HG03095 (cell line): ENCODE data around the gene PTPRU.
"Not testable (repeated sequence)": the region's sequence is repeated elsewhere in the genome, so short reads cannot be mapped to it uniquely, and the experiment has no call there.

Experiments used
- ATAC-seq: cut with Tn5 transposase; IDR thresholded peaks from one replicate; pipeline ENCODE4 v1.9.1; 2021; ENCODE audit warnings: moderate library complexity; ENCODE audit not compliant: unreplicated experiment

PTPRU gene

DNA sequence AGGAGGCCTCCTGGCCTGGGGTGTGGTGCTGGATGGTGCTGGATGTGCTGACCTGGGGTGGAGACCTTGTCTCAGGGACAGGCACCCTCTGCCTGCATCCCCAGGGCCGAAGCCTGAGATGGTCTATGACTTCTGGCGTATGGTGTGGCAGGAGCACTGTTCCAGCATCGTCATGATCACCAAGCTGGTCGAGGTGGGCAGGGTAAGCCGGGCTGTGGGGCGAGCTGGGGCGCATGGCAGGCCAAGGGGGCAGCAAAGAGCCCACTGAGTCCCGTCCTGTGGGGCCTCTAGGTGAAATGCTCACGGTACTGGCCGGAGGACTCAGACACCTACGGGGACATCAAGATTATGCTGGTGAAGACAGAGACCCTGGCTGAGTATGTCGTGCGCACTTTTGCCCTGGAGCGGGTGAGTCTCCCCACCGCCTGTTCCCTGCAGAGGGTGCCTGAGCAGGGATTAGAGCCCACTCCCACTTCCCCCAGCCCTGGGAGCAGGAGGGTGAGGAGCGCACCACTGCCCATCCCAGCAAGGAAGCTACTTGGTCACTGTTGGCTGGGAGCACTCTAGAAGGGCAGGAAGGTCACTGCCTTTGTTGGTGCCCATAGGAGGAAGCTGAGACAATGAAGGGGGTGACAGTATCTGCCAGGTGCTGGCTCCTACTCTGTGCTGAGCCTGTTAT is 75.2 kb downstream of the PTPRU start:
- no peak for ATAC-seq

DNA sequence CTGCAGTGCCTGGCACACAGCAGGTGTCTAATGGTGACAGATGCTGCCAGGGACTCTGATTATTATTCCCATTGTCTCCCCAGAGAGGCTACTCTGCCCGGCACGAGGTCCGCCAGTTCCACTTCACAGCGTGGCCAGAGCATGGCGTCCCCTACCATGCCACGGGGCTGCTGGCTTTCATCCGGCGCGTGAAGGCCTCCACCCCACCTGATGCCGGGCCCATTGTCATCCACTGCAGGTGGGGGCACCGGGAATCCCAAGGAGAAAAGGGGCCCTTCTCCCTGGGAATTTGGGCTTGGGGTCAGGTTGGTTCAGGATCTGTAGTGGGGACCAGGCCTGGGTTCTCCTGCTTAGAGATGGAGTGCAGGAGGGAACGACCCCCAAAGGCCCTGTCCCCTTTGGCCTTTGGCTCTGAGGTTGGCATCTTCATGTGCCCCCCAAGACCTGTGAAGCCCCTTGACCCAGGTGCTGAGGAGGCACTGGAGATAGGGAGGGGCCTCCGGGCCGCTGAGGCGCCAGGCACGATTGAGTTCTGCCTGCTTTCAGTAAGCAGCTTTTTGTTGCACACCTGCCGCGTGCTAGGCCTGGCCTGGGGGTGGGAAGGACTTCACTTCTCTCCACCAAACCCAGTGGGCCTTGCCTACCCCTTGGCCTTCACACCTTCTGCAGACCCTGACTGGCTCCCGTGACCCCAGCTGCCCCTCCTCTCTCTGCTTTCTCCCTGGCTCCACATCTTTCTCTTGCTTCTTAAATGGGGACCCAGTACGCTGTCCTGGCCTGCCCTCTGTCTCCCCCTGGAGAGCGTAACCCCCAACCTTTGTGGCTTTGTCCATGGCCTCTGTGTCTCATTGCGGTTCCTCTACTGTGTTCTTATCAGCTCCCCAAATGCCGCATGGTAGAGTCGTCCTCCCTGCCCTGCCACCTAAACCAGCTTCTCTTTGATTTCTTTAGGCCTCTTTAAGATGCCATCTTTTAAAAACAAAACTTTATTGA is 76.4 kb downstream of the PTPRU start:
- no peak for ATAC-seq

DNA sequence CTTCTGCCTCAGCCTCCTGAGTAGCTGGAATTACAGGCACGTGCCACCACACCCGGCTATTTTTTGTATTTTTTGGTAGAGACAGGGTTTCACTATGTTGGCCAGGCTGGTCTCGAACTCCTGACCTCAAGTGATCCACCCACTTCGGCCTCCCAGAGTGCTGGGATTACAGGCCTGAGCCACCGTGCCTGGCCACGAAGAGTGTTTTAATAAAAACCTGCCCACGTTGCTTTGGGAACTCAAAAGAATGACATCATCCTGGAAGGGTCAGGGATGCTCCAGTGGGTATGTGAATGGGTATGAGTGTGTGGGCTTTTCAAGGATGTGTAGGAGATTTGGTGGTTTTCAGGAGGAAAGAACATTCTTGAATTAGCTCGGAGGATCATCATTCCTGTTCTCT is 78.4 kb downstream of the PTPRU start:
- ATAC-seq = not testable (repeated sequence)

DNA sequence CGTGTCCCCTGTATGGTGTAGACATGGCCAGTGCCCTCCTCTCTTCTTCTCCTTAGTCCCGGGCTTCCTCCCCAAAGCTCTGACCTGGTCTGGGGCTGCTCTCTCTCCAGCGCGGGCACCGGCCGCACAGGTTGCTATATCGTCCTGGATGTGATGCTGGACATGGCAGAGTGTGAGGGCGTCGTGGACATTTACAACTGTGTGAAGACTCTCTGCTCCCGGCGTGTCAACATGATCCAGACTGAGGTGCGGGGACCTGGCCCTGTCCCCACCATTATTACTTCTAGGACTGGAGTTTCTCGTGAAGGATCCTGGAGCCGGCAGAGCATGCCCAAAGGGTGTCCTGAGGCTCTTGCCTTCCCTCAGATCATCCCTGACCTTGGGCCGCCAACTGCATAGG is 78.9 kb downstream of the PTPRU start:
- ATAC-seq = no peak

DNA sequence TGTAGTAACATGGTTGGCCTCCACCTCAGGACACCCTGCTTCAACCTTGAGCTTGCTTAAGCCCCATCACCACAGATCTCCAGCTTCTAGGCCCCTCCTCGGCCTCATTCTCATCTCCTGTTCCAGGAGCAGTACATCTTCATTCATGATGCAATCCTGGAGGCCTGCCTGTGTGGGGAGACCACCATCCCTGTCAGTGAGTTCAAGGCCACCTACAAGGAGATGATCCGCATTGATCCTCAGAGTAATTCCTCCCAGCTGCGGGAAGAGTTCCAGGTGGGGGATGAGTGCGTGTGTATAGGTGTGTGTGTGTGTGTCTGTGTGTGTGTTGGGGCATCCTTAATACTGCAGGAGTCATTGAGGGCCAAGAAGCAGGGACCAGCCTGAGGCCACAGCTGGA is 79.6 kb downstream of the PTPRU start:
- no peak for ATAC-seq

DNA sequence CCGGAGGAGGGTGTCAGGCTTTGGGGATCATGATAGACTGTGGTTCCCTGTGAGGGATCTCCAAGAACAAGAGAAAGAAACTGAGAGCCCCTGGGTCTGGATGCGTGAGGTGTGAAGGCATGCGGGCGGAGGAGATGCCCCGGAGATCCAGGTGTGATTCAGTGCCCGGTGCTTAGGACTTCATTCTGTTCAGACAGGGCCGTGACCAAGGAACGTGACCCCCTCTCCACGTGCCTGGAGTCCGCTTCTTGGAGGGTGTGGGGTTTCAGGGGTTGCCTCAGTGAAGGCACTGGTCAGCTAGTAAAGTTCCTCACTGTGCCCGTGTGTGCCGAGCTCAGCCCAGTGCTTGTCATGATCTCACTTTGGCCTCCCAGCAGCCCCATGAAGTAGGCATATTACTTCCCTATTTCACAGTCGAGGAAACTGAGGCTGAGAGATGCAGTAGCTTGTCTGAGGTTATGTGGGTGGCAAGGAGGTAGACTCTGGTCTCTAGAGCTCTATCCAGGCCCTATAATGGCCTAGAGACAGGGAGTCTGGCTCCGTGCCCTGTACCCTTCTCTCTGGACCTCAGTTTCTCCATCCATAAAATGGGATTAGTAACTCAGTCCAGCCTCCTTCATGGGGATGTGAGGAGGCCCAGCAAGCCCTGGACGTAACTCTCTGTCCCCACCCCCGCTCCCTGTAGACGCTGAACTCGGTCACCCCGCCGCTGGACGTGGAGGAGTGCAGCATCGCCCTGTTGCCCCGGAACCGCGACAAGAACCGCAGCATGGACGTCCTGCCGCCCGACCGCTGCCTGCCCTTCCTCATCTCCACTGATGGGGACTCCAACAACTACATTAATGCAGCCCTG is 81.0 kb downstream of the PTPRU start:
- ATAC-seq = no peak

DNA sequence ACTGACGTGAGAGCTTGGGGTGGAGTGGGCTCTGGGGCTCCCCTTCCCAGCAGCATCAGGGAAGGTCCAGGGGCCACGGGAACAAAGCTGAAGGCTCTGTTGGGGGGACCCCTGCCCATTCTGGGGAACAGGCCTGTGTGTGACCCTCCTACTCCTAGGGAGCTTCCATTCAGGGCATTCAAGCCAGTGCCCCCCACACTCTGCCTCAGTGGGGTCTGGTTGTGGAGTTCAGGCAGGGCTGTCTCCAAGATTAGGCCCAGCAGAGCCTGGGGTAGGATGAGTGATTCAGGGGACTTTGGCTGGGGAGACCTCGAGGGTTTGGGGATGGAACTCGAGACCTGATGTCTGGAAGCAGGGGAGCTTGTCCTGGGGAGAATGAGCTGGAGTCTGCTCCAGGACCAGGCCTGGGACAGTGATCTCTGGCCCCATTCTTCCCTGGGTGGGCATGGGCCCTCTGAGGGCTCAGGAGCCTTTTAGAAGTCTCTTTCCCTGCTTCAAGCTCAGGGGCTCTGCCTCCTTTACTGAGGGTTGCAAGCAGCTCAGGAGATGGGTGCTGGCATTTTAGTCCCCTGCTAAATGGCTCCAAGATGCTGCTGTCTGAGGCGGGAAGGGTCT is 81.7 kb downstream of the PTPRU start:
- ATAC-seq = no peak

DNA sequence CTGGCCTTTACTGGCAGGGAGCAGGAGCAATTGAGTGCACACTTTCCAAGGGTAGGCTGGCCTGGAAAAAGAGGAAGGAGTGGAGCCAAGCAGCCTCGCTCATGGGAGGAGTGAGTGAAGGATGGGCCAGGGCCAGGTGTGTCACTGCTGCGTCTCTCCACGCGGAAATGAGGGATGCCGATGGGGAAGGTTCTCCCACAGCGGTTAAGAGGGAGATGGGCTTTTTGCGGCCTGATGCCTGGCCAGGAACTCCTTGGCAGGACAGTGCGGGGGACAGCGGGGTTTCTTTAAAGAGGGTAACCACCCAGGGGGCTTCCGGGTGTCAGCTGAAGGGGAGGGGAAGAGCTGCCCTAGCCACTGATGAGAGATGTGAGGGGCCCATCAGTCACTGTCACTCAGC is 82.4 kb downstream of the PTPRU start:
- no peak for ATAC-seq

DNA sequence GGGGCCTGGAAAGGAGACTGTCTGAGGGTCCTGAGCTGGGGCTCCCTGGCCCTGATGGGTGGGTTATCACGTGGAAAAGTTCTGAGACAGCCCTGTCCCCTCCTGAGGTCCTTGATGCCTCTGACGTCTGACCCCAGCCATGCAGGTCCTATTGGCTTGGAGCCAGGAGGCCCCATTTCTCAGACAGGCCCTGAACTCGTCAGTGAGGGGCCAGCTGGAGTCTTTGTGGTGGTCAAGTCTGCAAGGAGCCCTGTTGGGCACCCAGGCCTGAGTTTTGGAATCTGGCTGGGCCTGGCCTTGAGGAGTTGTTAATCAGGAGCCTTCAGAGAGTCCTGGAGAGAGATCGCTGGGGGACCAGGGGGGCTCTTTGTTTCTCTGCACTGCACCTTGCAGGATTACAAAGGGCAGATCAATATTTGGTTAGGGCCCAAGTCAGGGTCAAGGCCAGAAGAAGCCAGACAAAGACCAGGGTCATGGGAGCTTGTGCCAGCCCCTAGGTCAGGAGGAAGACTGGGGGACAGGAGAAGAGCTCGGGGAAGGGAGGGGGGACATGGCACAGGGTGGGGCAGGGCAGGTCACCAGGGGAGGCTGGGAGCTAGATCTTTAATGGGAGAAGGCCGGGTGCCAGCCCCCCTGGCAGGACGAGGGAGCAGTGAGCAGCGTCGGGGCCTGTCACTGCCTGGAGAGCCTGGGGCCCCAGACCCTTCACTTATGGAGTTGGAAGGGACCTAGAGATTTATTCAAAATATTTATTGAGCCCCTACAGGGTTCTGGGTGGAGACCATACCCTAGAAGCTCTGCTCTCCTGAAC is 83.2 kb downstream of the PTPRU start:
- ATAC-seq = no peak

DNA sequence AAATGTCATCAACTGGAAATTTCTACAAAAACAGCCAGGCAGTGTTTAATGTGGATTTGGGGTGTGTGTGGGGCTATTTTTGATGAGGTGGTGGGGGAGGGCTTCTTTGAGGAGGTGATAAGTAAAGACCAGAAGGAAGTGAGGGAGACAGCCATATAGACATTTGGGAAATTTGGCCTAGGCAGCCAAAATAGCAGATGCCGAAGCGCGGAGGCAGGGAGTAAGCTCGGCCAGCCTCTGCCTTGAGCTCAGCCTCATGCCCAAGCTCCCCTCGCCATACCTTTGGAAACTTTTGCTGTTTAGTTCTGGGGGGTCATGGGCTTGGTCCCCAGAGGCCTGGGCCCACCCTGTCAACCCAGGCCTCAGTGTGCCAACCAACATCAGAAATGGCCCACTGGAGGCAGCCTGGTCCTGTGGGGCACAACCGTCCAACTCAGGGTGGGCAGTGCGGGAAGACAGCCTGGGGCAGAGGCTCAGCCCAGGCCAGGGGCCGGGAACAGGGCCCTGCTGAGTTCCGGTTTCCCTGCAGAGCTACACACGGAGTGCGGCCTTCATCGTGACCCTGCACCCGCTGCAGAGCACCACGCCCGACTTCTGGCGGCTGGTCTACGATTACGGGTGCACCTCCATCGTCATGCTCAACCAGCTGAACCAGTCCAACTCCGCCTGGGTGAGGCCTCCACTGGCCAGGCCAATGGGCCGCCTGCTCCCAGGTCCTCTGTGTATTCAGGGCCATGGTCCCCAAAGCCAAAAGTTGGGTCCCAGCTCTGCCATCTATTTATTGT is 84.0 kb downstream of the PTPRU start:
- ATAC-seq = no peak

DNA sequence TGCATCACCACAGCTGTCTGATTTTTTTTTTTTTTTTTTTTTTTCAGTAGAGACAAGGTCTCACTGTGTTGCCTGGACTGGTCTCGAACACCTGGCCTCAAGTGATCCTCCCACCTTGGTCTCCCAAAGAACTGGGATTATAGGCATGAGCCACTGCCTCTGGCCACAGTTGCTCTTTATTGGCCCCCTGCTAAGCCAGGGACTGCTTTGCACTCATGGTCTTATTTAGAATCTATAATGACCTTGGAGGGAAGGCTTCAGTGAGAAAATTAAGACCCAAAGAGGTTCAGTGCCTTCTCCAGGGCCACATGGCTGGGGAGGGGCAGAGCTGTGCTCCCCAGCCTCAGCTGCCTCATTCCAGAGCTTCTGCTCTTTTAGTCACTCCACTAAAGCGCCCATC is 84.9 kb downstream of the PTPRU start:
- no peak for ATAC-seq

DNA sequence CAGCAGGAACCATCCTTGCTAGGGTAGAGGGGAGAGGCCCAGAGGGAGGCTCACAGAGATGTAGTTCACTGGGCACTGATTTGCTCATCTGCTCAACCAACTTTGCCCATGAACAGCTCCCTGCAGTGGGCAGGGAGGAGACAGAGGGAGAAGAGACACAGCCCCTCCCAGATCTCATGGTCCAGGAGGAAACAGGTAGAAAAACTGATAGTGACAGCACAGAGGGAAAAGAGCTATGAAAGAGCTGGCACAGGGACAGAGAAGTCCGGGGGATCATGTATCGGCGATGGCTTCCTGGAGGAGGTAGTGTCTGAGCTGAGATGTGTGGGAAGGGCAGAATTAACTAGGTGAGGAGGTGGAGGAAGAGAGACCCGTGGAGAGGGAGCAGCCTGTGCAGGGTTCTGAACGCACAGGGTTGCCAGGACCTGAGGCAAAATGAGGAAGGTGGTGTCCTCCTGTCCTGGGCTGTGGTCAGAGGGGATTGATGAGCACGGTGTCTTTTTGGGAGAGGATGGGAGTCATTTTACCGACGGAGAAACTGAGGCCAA is 85.9 kb downstream of the PTPRU start:
- no peak for ATAC-seq

DNA sequence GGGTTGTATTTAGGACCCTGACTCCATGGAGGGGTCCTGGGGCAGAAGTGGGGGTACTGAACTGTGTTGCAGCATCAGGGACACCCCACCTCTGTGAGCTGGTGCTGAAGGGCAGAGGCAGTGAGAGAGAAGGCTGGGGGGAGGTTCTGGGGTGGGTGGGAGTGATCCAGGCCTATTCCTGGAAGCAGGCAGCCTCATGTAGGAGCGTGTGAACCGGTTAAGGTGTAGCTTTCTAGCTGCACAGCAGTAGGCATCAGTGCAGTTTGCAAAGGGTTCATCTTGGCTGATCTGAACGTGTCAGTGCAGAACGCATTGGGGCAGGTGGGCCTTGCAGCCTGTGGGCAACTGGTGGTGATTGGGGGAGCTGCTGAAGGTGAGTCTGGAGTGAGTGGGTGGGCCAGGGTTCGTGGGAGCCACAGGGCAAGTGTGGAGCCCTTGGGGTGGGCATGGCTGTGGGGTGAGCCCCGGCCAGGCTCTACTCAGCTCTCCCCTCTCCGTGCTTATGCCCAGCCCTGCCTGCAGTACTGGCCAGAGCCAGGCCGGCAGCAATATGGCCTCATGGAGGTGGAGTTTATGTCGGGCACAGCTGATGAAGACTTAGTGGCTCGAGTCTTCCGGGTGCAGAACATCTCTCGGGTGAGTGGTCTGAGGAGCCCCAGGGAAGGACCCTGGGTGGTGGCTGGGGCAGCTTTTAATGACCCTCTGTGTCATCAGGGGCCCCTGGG is 86.7 kb downstream of the PTPRU start:
- no peak for ATAC-seq

DNA sequence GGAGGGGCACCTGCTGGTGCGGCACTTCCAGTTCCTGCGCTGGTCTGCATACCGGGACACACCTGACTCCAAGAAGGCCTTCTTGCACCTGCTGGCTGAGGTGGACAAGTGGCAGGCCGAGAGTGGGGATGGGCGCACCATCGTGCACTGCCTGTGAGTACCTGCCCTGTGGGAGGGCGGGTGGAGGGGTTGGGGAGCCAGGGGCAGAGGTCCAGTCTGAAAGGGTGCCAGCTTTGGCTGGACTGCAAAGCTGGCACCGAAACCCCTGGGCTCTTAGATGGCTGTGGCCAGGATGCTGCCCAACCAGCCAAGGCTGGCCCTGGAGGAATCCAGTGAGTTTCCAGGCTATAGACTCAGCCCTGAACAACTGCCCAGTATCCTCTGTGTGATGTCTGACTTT is 87.3 kb downstream of the PTPRU start:
- no peak for ATAC-seq

DNA sequence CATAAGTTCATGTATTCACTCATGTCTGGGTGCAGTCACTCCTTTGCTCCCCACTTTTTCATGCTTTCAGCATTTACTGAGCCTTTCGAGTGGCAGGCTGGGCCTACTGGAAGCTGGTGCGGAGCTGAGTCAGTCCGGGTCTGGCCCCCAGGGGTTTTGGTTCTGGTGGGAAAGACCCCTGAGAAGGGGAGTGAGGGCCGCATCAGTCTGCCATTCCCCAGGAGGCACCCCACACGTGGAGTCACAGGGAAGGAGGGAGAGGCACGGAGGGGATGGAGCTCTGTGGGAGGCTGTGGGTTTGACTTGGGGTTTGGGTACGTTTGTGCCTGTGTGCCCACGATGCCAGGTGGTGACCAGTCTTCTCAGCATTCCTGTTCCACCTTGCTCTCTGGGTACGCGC is 87.9 kb downstream of the PTPRU start:
- no peak for ATAC-seq

DNA sequence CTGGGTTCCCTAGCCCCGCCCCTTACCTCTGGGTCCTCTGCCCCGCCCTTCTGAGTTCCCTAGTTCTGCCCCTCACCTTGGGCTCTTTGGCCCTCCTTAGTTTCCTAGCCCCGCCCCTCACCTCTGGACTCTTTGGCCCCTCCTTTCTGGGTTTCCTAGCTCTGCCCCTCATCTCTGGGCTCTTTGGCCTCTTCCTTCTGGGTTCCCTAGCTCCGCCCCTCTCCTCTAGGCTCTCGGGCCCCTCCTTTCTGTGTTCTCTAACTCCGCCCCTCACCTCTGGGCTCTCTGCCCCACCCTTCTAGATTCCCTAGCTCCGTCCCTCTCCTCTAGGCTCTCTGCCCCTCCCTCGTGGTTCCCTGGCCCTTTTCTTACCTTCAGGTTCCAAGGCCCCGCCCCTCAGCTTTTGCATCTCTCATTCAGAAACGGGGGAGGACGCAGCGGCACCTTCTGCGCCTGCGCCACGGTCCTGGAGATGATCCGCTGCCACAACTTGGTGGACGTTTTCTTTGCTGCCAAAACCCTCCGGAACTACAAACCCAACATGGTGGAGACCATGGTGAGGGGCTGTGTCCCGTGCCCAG is 88.5 kb downstream of the PTPRU start:
- ATAC-seq = no peak

DNA sequence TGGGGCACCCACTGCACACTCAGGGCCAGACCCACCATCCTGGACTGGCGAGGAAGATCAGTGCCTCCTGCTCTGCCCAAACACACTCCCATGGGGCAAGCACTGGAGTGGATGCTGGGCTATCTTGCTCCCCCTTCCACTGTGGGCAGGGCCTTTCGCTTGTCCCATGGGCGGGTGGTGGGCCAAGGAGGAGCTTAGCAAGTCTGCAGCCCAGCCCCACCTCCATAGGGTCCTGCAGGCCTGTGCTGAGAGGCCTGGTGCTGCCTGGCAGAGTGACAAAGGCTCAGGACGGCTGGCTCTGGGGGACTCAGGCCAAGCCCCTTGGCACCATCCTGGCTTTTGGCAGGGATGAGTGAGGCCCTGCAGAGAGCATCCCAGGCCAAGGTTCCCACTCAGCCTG is 89.4 kb downstream of the PTPRU start:
- ATAC-seq = no peak

DNA sequence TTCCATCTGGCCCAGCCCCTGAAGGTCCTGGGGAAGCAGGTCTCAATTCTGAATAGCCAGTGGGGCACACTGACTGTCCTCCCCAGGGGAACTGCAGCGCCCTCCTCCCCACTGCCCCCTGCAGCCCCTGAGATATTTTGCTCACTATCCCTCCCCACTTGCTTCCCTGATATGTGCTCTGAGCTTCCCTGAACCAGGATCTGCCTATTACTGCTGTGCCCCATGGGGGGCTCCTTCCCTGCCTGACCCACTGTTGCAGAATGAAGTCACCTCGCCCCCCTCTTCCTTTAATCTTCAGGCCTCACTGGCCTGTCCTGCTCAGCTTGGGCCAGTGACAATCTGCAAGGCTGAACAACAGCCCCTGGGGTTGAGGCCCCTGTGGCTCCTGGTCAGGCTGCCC is 89.8 kb downstream of the PTPRU start:
- ATAC-seq = no peak
